Measurements from ENCODE around the gene PELI3.
"Not testable (repeated sequence)": the region's sequence is repeated elsewhere in the genome, so short reads cannot be mapped to it uniquely, and the experiment has no call there.

PELI3 gene

DNA sequence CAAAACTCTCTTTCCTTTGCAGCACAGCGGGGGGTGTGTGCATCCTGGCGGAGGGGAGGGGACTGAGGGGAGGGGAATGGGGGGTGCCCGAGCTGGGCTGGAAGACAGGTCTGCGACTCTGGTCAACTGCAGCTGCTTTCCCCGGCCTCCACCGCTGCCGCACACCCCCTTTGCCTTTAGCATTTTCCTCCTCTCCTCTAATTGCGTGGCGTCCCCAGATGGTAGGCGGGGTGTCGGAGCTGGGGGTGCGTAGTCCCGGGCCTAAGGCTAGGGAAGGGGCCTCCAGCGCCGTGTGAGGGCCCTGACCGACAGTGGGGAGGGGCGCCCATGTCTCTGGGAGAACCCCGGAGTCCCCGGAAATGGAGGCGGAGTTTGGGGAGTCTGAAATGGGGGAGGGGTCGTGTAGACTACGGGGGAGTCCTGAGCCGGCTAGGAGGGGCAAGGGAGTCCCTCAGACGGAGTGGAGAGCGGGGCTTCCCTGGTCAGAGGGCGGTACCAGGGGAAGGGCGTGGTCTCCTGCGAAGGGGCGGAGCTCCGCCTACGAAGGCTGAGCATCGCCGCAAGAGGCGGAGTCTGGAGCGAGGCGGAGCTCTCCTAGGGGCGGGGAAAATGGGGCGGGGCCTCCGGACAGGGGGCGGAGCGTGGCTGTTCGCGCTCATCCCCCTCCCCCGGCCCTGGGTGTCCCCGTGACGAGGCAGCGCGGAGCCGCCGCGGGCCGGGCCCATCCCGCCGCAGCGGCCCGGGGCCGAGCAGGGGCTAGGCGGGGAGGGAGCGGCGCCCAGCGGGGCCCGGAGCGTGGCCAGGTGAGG is at the start of gene PELI3:
Gene PELI3, plus strand, starts transcription at position 681 of the 809 bp plus-strand sequence. CDS start 1,224 bp downstream, outside the sequence.
- peaks cover 0 to 7% of the 10 kb centered on the region in 2 donors for H3K9me3 Mint-ChIP-seq
- peak within 1 kb of the TSS; percentile 92 to 95 for H3K4me3 Mint-ChIP-seq
- peaks cover 2 to 6% of the 10 kb centered on the region in 2 donors for H3K36me3 Mint-ChIP-seq
- peaks cover 29 to 46% of the 10 kb centered on the region in 2 donors for H3K4me1 Mint-ChIP-seq
- ATAC-seq (replicated peaks), result peak; percentile 84 to 89
- peak within 1 kb of the TSS; percentile 94 for H3K27ac Mint-ChIP-seq
- DNase-seq, result peak; percentile 88
- H3K27me3 Mint-ChIP-seq, result no peaks in the 10 kb centered on the region

GRCh38 chr11:66417000-66417399 is 49.7 kb upstream of the PELI3 start:
- H3K9me3 Mint-ChIP-seq, result peaks cover 0 to 5% of the 10 kb centered on the region in 2 donors
- H3K27me3 Mint-ChIP-seq, result peaks cover 72 to 73% of the 10 kb centered on the region in 2 donors
- DNase-seq (no peak), ATAC-seq (replicated peaks) (no peak)
- H3K4me3 Mint-ChIP-seq, result no peak overlapping the region
- H3K4me1 Mint-ChIP-seq, result peaks cover 18 to 23% of the 10 kb centered on the region in 2 donors
- H3K36me3 Mint-ChIP-seq, result no peaks in the 10 kb centered on the region
- no peak overlapping the region for H3K27ac Mint-ChIP-seq

GRCh38 chr11:66418168-66418985 is 48.3 kb upstream of the PELI3 start:
- no peak overlapping the region for H3K27ac Mint-ChIP-seq
- DNase-seq (peak; percentile 58), ATAC-seq (replicated peaks) (peak; percentile 90 to 92)
- H3K9me3 Mint-ChIP-seq, result peaks cover 0 to 8% of the 10 kb centered on the region in 2 donors
- H3K4me1 Mint-ChIP-seq, result peaks cover 21 to 23% of the 10 kb centered on the region in 2 donors
- H3K4me3 Mint-ChIP-seq, result peak overlapping the region; percentile 18 to 63
- H3K36me3 Mint-ChIP-seq, result no peaks in the 10 kb centered on the region
- H3K27me3 Mint-ChIP-seq, result peaks cover 62 to 65% of the 10 kb centered on the region in 2 donors

DNA sequence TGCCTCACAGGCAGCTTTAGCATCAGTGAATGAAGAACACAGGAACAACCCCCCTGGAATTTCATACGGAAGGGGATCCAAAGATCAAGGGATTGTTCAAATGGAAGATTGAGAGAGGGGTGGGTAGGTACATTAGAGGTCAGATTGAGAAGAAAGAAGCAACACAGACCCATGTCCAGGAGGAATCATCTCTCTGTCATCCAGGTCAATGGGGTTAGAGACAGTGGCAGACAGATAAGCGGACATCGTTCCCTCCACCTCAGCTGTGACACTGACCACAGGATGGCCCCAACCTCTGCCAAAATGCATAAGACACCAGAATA is 47.8 kb upstream of the PELI3 start:
- no peak for ATAC-seq (replicated peaks)
- Mint-ChIP-seq H3K27me3 (peaks cover 57 to 60% of the 10 kb centered on the region in 2 donors), H3K27ac (no peak overlapping the region), H3K4me3 (peak overlapping the region in 1 of 2 donors; percentile 63), H3K36me3 (no peaks in the 10 kb centered on the region), H3K9me3 (peaks cover 0 to 8% of the 10 kb centered on the region in 2 donors), H3K4me1 (peaks cover 21 to 23% of the 10 kb centered on the region in 2 donors)
- no peak for DNase-seq

GRCh38 chr11:66419825-66420224 is 46.9 kb upstream of the PELI3 start:
- H3K27ac Mint-ChIP-seq, result no peak overlapping the region
- H3K4me1 Mint-ChIP-seq, result peaks cover 21 to 23% of the 10 kb centered on the region in 2 donors
- DNase-seq (no peak), ATAC-seq (replicated peaks) (no peak)
- peaks cover 0 to 8% of the 10 kb centered on the region in 2 donors for H3K9me3 Mint-ChIP-seq
- peak overlapping the region in 1 of 2 donors; percentile 20 for H3K4me3 Mint-ChIP-seq
- no peaks in the 10 kb centered on the region for H3K36me3 Mint-ChIP-seq
- H3K27me3 Mint-ChIP-seq, result peaks cover 48 to 54% of the 10 kb centered on the region in 2 donors

GRCh38 chr11:66420671-66421476 is 45.8 kb upstream of the PELI3 start, which contains the start of gene NPAS4:
NPAS4 (plus strand) TSS chr11:66421035; CDS start chr11:66421180, 145 bp downstream.
- Mint-ChIP-seq H3K9me3 (peaks cover 0 to 8% of the 10 kb centered on the region in 2 donors), H3K4me1 (peaks cover 21 to 23% of the 10 kb centered on the region in 2 donors)

GRCh38 chr11:66421492-66422205 is 45.1 kb upstream of the PELI3 start:
- DNase-seq (peak; percentile 64), ATAC-seq (replicated peaks) (peak; percentile 32 to 46)
- Mint-ChIP-seq H3K4me1 (peaks cover 21 to 23% of the 10 kb centered on the region in 2 donors), H3K9me3 (peaks cover 0 to 8% of the 10 kb centered on the region in 2 donors), H3K36me3 (no peaks in the 10 kb centered on the region), H3K27me3 (peaks cover 30 to 38% of the 10 kb centered on the region in 2 donors), H3K27ac (peak overlapping the region; percentile 67), H3K4me3 (no peak overlapping the region)

More at GRCh38 chr11:66420671-66421476, 45.8 kb upstream of the PELI3 start, which contains the start of gene NPAS4:
- Mint-ChIP-seq H3K27me3 (peaks cover 38 to 46% of the 10 kb centered on the region in 2 donors), H3K27ac (peak within 1 kb of the TSS; percentile 67), H3K36me3 (no peaks in the 10 kb centered on the region), H3K4me3 (no peak within 1 kb of the TSS)
- no peak for DNase-seq
- no peak for ATAC-seq (replicated peaks)

DNA sequence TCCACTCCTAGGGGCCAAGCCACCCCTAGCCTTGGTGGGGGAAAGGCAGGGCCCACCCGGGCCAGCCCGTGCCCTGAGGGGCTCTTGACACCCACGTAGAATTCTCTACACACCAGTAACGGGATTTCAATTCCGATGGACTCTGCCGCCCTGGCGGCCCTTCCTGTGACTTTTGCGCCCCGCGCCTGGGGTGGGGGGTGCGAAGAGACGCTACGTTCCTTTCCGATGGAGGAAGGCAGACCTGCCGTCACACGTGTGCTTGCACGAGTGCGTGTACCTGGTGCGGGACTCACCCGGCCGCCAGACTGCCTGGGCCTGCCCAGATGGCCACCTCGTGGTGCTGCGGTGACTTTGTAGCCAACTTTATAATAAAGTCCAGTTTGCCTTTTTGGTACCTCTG is 40.4 kb upstream of the PELI3 start:
- ATAC-seq (replicated peaks) (no peak), DNase-seq (no peak)
- Mint-ChIP-seq H3K27ac (no peak overlapping the region), H3K36me3 (peaks cover 8 to 20% of the 10 kb centered on the region in 2 donors), H3K9me3 (peaks cover 0 to 3% of the 10 kb centered on the region in 2 donors), H3K27me3 (peaks cover 0 to 4% of the 10 kb centered on the region in 2 donors), H3K4me1 (peaks cover 4 to 6% of the 10 kb centered on the region in 2 donors), H3K4me3 (no peak overlapping the region)

DNA sequence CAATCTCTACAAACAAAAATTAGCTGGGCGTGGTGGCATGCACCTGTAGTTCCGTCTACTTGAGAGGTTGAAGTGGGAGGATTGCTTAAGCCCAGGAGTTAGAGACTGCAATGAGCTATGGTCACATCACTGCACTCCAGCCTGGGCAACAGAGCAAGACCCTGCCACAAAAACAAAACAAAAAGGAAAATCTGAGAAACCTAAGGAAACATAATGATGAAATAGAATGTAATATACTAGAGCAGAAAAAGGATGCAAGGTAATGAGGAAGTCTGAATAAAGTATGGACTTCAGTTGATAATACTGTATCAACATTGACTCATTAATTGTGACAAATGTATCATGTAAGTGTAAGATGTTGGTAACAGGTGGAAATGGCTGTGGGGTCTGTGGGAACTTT is 37.8 kb upstream of the PELI3 start:
- ATAC-seq (replicated peaks), result no peak
- H3K9me3 Mint-ChIP-seq, result no peaks in the 10 kb centered on the region
- H3K27ac Mint-ChIP-seq, result no peak overlapping the region
- peaks cover 2 to 8% of the 10 kb centered on the region in 2 donors for H3K4me1 Mint-ChIP-seq
- peaks cover 0 to 4% of the 10 kb centered on the region in 2 donors for H3K27me3 Mint-ChIP-seq
- peaks cover 23 to 35% of the 10 kb centered on the region in 2 donors for H3K36me3 Mint-ChIP-seq
- DNase-seq, result no peak
- no peak overlapping the region for H3K4me3 Mint-ChIP-seq

DNA sequence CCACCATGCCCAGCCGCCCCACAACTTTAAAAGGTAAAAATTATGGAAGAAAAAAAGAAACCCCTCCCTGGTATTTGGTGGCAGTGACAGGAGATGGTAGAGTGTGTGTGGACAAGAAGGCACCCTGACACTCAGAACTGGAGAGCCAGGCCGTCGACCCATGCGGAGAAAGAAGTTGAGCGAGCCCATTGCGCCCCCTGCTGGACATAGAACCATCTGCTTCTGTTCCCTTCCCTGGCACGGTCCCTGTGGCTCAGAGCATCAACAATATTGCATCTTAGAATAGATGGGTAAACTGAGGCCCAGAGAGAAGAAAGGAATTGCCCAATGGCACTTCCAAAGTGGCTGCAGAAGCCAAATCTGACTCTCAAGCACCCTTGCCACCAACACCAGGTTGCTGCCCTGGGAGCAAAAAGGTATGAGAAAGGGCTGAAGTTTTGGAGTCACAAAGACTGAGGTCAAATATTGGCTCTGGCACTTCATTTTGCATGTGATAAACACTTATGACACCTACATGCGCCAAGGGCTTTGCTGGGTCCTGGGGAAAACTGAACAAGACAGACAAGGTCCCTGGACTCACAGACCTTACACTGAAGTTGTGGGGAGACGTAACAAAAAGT is 36.6 kb upstream of the PELI3 start:
- ATAC-seq (replicated peaks) (peak; percentile 91 to 92), DNase-seq (peak; percentile 38)
- Mint-ChIP-seq H3K4me3 (no peak overlapping the region), H3K27me3 (no peaks in the 10 kb centered on the region), H3K4me1 (peaks cover 2 to 8% of the 10 kb centered on the region in 2 donors), H3K36me3 (peaks cover 27 to 40% of the 10 kb centered on the region in 2 donors), H3K9me3 (no peaks in the 10 kb centered on the region), H3K27ac (no peak overlapping the region)

DNA sequence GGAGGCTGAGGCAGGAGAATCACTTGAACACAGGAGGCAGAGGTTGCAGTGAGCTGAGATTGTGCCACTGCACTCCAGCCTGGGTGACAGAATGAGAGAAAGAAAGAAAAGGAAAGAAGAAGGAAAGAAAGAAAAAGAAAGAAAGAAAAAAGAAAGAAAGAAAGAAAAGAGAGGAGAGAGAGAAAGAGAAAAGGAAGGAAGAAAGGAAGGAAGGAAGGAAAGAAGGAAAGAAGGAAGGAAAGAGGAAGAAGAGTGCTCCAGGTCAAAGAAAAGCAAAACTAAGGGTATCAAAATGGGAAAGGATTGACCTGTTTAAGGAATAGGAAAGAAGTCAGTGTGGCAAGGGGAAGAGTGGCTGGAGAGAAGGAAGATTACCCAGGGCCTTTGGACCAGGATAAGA is 35.4 kb upstream of the PELI3 start:
- H3K36me3 Mint-ChIP-seq, result peaks cover 32 to 47% of the 10 kb centered on the region in 2 donors
- not testable (repeated sequence) for H3K27me3 Mint-ChIP-seq; DNase-seq; H3K27ac Mint-ChIP-seq; ATAC-seq (replicated peaks); H3K4me1 Mint-ChIP-seq; H3K4me3 Mint-ChIP-seq; H3K9me3 Mint-ChIP-seq

GRCh38 chr11:66431871-66432329 is 34.8 kb upstream of the PELI3 start:
- not testable (repeated sequence) for H3K4me1 Mint-ChIP-seq; H3K27me3 Mint-ChIP-seq; H3K27ac Mint-ChIP-seq; DNase-seq; H3K9me3 Mint-ChIP-seq; H3K4me3 Mint-ChIP-seq; ATAC-seq (replicated peaks)
- peaks cover 38 to 53% of the 10 kb centered on the region in 2 donors for H3K36me3 Mint-ChIP-seq

GRCh38 chr11:66432597-66432996 is 34.1 kb upstream of the PELI3 start:
- no peaks in the 10 kb centered on the region for H3K27me3 Mint-ChIP-seq
- H3K36me3 Mint-ChIP-seq, result peaks cover 40 to 58% of the 10 kb centered on the region in 2 donors
- no peak for ATAC-seq (replicated peaks)

More at GRCh38 chr11:66432597-66432996, 34.1 kb upstream of the PELI3 start:
- H3K4me1 Mint-ChIP-seq, result peaks cover 4 to 9% of the 10 kb centered on the region in 2 donors
- H3K4me3 Mint-ChIP-seq, result no peak overlapping the region
- no peak for DNase-seq
- H3K27ac Mint-ChIP-seq, result no peak overlapping the region
- no peaks in the 10 kb centered on the region for H3K9me3 Mint-ChIP-seq

Data from stimulated activated naive B cell treated with anti-CD40 and anti-IgM and Interleukin-4, amounts not matched to agents 10 μg/mL and 1 μg/mL and 100 μg/mL, for 72 hours (primary cell).